ENCODE measurements around the gene LSR. TPM values are rescaled to one million over a fixed set of nuclear protein-coding genes. Genes with fewer than 3 reads are reported as not detected.

The LSR gene
- total and polyA plus RNA-seq, 2 of the 4 experiments (the other 2 are of a cell fraction), result 0.18 to 0.44 TPM

GRCh38 chr19:35236638-35237400, 12.0 kb upstream of the LSR start:
- no peak overlapping the region for H3K4ac ChIP-seq (ENCODE audit: low read depth, low read length)
- dilution Hi-C loops (cut with HindIII; ENCODE audit: low sequenced_read_pairs, unreplicated experiment), result no loop called here
- no TSS peak for BruUV-seq (replicated peaks)
- no peak overlapping the region for H2BK5ac ChIP-seq (ENCODE audit: low read depth, low read length, poor library complexity, severe bottlenecking)
- no peak overlapping the region for H2AFZ ChIP-seq (replicated peaks; ENCODE audit: low read length, poor library complexity)
- no peak overlapping the region for H4K91ac ChIP-seq (ENCODE audit: insufficient read depth, low read depth, low read length)
- H3K9me1 ChIP-seq (ENCODE audit: insufficient read depth, low read length), result no peaks in the 10 kb centered on the region
- no peak overlapping the region for H3K4me2 ChIP-seq (ENCODE audit: low read depth, low read length)
- no peak for ATAC-seq (ENCODE audit: low read depth)
- DNase-seq, result no peak
- H2AK5ac ChIP-seq (ENCODE audit: low read depth, low read length), result no peak overlapping the region
- H4K20me1 ChIP-seq (ENCODE audit: insufficient read depth, low read length), result no peaks in the 10 kb centered on the region
- in situ Hi-C loops (cut with MboI; ENCODE audit: low sequenced_read_pairs), result no loop called here
- H3K9ac ChIP-seq (ENCODE audit: low read depth, low read length), result no peak overlapping the region
- H2BK20ac ChIP-seq (ENCODE audit: low read depth, low read length), result no peak overlapping the region
- no peak overlapping the region for H3K27ac ChIP-seq (ENCODE audit: insufficient read depth, low read length)
- no peak overlapping the region for H3K14ac ChIP-seq (replicated peaks; ENCODE audit: low read depth, low read length)
- no CpG with 5 or more reads among the region's 6 CpGs for WGBS, 2 experiments (ENCODE audit: extremely low coverage in 2 of 2, insufficient read length in 1 of 2)
- ChIA-PET POLR2A (ENCODE audit: unreplicated experiment) (no interaction called here), CTCF (no interaction called here)
- no peak overlapping the region for H3K18ac ChIP-seq (ENCODE audit: low read depth, low read length)
- no peaks in the 10 kb centered on the region for H3K27me3 ChIP-seq (ENCODE audit: control insufficient read depth, insufficient read depth, low read length)
- intact Hi-C loops (cut with micrococcal nuclease), result no loop called here
- H3K36me3 ChIP-seq (ENCODE audit: control insufficient read depth, insufficient read depth, low read length), result no peaks in the 10 kb centered on the region
- H3K9me3 ChIP-seq (ENCODE audit: control insufficient read depth, insufficient read depth, low read length), result no peaks in the 10 kb centered on the region
- H3K4me3 ChIP-seq (ENCODE audit: insufficient read depth, low read depth, low read length), result no peak overlapping the region
- H4K5ac ChIP-seq (ENCODE audit: low read depth, low read length), result no peak overlapping the region
- H2BK15ac ChIP-seq (ENCODE audit: low read depth, low read length), result no peak overlapping the region
- H4K8ac ChIP-seq (ENCODE audit: low read depth in 2 of 2, low read length in 2 of 2), result no peak overlapping the region
- H3K23ac ChIP-seq (ENCODE audit: low read depth, low read length), result no peak overlapping the region
- H3K56ac ChIP-seq (ENCODE audit: extremely low read depth, insufficient read depth, low read length), result no peak overlapping the region
- TF ChIP-seq POLR2A (IDR thresholded peaks at IDR 0.05; ENCODE audit: low read depth, low read length) (no peak), RFX5 (IDR thresholded peaks at IDR 0.05; ENCODE audit: low read depth, low read length) (no peak), FOS (IDR thresholded peaks at IDR 0.05; ENCODE audit: low read depth, low read length) (no peak), RAD21 (IDR thresholded peaks at IDR 0.05; ENCODE audit: low read length) (no peak), SMC3 (IDR thresholded peaks at IDR 0.05; ENCODE audit: low read depth, low read length) (no peak), MAFK (IDR thresholded peaks at IDR 0.05; ENCODE audit: low read depth, low read length) (no peak), MXI1 (IDR thresholded peaks at IDR 0.05; ENCODE audit: borderline replicate concordance, low read depth, low read length) (no peak), NFE2L2 (IDR thresholded peaks at IDR 0.05; ENCODE audit: low read depth, low read length) (no peak), USF2 (IDR thresholded peaks at IDR 0.05; ENCODE audit: low read depth, low read length) (no peak), CTCF (conservative IDR thresholded peaks at IDR 0.05; ENCODE audit: low read depth, low read length) (no peak), RCOR1 (IDR thresholded peaks at IDR 0.05; ENCODE audit: insufficient replicate concordance, low read length) (no peak), CHD1 (IDR thresholded peaks at IDR 0.05; ENCODE audit: low read depth, low read length) (no peak), MAZ (IDR thresholded peaks at IDR 0.05; ENCODE audit: borderline replicate concordance, low read depth, low read length) (no peak), ELK1 (IDR thresholded peaks at IDR 0.05; ENCODE audit: borderline replicate concordance, low read depth, low read length) (no peak), BHLHE40 (IDR thresholded peaks at IDR 0.05; ENCODE audit: low read depth, low read length) (no peak), CEBPB (IDR thresholded peaks at IDR 0.05; ENCODE audit: low read depth, low read length) (no peak)
- H3K79me1 ChIP-seq (ENCODE audit: low read depth in 1 of 2, low read length in 2 of 2), result no peaks in the 10 kb centered on the region
- no peak overlapping the region for H2BK120ac ChIP-seq (ENCODE audit: low read depth, low read length)
- no peak overlapping the region for H2AK9ac ChIP-seq (replicated peaks; ENCODE audit: low read depth, low read length, poor library complexity)
- H3K4me1 ChIP-seq (ENCODE audit: control insufficient read depth, insufficient read depth, low read length), result no peaks in the 10 kb centered on the region

All from IMR-90 (cell line).